ENCODE data around the gene ANK3.

- TF ChIP-seq CTCF (IDR thresholded peaks at IDR 0.05 in 4 of 5, conservative IDR thresholded peaks at IDR 0.05 in 1 of 5): no peak
- no peak for TF ChIP-seq POLR2A (IDR thresholded peaks at IDR 0.05)
Observed at GRCh38 chr10:60209874-60210570, 179.7 kb downstream of the ANK3 start.
